Mesothelial cell of epicardium (in vitro differentiated cells): ENCODE results near the gene PEX5L. TPM values are rescaled to one million over a fixed set of nuclear protein-coding genes. Genes with fewer than 3 reads are reported as not detected.

Experiments used
- DNase-seq, 2 experiments: peaks; one replicate each; pipeline ENCODE4 v3.0.0; 2021; ENCODE audit warnings: low spot score in 2 of 2; ENCODE audit not compliant: unreplicated experiment in 2 of 2
- H3K27ac Mint-ChIP-seq: 2 replicates; pipeline ENCODE4 v1.8.0; 2021; ENCODE audit warnings: mixed read lengths
- H3K27me3 Mint-ChIP-seq: 2 replicates; pipeline ENCODE4 v1.8.0; 2021; ENCODE audit warnings: low read depth, mixed read lengths
- H3K36me3 Mint-ChIP-seq: 2 replicates; pipeline ENCODE4 v1.8.0; 2021; ENCODE audit warnings: mixed read lengths
- H3K4me1 Mint-ChIP-seq: 2 replicates; pipeline ENCODE4 v1.8.0; 2021; ENCODE audit warnings: mixed read lengths
- H3K4me3 Mint-ChIP-seq: 2 replicates; pipeline ENCODE4 v1.8.0; 2021; ENCODE audit warnings: mild to moderate bottlenecking, moderate library complexity, mixed read lengths
- H3K9me3 Mint-ChIP-seq: 2 replicates; pipeline ENCODE4 v1.8.0; 2021; ENCODE audit warnings: mixed read lengths
- total RNA-seq: library from RNA; stranded (reverse); gene quantifications from 3 replicates; pipeline ENCODE4 v1.2.1, GENCODE V29; 2021
- TF ChIP-seq, protein P1 (sequence below): fragments of 200-600 bp; sonication (generic); IDR thresholded peaks from one replicate; pipeline ENCODE4 v1.5.0; 2021; ENCODE audit warnings: antibody characterized with exemption; ENCODE audit not compliant: unreplicated experiment

The PEX5L gene
- total RNA-seq, 1 donor from 2014 or later = 0.04 TPM

DNA sequence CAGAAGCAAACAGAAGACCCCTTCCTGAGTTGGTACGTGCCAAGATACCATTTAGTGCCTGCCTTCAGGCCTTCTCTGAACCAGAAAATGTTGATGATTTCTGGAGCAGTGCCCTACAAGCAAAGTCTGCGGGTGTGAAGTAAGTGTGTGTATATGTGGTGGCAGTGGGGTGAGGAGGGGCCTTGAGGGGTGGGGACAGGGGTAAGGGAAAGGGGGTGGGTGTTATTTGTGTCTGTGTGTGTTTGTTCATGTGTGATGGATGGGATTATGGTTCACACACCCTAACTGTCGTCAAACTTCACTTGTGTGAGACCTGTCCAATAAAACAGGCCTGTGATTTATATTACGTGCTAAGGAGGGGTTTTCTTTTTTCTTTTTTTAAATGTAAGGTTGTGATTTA, 291.7 kb downstream of the PEX5L start:
- Mint-ChIP-seq H3K27ac (no peak overlapping the region), H3K4me3 (no peak overlapping the region), H3K9me3 (no peaks in the 10 kb centered on the region), H3K36me3 (peaks cover 12% of the 10 kb centered on the region), H3K27me3 (no peaks in the 10 kb centered on the region), H3K4me1 (no peaks in the 10 kb centered on the region)
- no peak for DNase-seq
- TF ChIP-seq, protein P1, sequence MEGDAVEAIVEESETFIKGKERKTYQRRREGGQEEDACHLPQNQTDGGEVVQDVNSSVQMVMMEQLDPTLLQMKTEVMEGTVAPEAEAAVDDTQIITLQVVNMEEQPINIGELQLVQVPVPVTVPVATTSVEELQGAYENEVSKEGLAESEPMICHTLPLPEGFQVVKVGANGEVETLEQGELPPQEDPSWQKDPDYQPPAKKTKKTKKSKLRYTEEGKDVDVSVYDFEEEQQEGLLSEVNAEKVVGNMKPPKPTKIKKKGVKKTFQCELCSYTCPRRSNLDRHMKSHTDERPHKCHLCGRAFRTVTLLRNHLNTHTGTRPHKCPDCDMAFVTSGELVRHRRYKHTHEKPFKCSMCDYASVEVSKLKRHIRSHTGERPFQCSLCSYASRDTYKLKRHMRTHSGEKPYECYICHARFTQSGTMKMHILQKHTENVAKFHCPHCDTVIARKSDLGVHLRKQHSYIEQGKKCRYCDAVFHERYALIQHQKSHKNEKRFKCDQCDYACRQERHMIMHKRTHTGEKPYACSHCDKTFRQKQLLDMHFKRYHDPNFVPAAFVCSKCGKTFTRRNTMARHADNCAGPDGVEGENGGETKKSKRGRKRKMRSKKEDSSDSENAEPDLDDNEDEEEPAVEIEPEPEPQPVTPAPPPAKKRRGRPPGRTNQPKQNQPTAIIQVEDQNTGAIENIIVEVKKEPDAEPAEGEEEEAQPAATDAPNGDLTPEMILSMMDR = no peak
